ENCODE measurements around the gene A1BG.
A peak's percentile ranks its signal among the peaks of the same experiment; 100 is the strongest.

A1BG gene, protein sequence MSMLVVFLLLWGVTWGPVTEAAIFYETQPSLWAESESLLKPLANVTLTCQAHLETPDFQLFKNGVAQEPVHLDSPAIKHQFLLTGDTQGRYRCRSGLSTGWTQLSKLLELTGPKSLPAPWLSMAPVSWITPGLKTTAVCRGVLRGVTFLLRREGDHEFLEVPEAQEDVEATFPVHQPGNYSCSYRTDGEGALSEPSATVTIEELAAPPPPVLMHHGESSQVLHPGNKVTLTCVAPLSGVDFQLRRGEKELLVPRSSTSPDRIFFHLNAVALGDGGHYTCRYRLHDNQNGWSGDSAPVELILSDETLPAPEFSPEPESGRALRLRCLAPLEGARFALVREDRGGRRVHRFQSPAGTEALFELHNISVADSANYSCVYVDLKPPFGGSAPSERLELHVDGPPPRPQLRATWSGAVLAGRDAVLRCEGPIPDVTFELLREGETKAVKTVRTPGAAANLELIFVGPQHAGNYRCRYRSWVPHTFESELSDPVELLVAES

DNA sequence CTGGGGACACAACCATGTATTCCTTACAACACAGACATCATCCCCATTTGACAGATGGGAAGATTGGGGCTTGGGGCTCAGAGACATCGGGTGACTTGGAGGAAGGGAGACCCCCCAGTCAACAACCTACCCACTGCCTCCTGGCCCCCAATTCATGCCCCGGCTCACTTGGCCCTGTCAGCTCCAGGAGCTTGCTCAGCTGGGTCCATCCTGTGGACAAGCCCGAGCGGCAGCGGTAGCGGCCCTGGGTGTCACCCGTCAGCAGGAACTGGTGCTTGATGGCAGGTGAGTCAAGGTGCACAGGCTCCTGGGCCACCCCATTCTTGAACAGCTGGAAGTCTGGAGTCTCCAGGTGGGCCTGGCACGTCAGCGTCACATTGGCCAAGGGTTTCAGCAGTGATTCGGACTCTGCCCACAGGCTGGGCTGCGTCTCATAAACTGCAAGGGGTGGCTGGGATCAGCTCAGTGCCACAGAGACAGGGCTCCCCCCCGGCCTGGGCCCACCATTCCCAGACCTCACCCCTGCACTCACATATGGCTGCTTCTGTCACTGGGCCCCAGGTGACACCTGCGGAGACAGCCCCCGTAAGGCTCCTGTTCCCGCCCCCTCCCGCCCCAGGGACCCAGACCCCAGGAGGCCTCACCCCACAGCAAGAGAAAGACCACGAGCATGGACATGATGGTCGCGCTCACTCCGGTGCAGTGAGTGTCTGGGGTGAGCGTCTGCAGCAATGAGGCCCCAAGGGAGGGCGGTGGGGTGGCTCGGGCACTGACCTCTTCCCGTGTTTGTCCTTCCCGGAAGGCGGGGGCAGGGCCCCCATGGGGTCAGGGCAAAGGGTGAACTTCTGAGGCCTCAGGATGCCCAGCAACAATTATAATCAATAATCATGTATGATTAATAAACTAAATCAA lies at the start of gene A1BG:
TSS of gene A1BG (minus strand) at position 733 of the 912 bp plus-strand sequence. CDS start at position 678, 55 bp downstream.
- DNase-seq (ENCODE audit: low spot score), result no peak

DNA sequence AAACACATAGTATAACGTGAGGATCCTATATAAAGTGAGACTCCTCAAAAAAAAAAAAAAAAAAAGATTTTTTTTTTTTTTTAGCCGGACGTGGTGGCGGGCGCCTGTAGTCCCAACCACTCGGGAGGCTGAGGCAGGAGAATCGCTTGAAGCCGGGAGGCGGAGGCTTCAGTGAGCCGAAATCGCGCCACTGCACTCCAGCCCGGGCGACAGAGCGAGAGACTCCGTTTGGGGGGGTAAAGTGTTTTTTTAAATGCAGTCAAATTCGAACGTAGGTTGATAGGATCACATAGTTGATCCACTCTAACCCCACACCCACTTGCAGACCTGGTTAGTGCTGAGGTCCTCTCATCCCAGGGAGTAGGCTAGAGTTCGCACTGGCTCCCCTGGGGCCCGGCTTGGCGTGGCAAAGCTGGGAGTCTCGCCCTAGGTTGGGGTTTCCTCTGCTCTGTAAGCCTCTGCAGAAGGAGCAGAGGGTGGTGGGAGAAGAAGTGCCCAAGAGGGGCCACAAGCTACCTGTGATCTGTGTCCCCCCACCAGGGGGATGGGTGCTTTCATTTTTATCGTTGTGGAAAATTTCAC lies 48.6 kb upstream of the A1BG start:
- DNase-seq (ENCODE audit: low spot score), result no peak

DNA sequence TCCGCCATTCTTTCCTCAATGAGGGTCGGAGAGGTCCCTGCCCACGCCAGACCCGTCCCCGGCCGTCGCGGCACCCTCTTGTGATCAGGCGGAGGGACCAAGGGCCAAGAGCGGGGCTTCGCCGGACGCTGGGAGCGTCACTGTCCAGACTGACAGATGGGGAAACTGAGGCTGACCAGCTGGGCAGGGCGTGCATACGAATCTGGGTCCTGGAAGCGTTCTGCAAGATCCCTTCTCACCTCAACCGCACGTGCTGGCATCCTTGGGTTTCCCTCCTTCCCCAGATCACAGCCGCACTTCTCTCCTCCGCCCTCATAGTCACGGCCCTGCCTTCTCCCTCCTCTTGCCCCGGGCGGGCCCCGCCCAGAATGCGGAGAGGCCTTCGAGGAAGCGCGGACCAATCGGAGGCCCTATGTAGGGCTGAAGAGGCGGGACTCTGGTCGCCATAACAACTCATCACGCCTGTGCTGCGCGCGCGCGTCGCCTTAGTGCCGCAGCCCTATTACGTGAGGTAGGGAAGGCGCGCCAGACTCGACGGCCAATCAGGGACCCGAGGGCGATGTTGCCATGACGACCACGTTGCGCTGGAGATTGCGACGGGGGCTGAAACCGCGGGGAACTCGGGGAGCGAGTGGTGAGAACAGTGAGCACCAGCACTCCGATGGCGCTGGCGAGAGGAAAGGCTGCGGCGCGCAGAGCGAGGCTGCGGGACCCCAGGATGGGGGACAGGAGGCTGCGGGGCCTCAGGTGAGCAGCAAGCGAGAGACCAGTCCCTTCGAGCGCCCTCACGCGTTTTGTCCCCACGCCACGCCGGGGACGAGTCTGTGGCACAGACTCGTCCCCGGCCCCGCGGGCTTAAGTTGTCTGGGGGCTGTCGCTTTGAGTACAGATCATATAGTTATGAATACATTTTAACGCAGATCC lies 47.9 kb upstream of the A1BG start:
- peak; percentile 99 for DNase-seq (ENCODE audit: low spot score)

DNA sequence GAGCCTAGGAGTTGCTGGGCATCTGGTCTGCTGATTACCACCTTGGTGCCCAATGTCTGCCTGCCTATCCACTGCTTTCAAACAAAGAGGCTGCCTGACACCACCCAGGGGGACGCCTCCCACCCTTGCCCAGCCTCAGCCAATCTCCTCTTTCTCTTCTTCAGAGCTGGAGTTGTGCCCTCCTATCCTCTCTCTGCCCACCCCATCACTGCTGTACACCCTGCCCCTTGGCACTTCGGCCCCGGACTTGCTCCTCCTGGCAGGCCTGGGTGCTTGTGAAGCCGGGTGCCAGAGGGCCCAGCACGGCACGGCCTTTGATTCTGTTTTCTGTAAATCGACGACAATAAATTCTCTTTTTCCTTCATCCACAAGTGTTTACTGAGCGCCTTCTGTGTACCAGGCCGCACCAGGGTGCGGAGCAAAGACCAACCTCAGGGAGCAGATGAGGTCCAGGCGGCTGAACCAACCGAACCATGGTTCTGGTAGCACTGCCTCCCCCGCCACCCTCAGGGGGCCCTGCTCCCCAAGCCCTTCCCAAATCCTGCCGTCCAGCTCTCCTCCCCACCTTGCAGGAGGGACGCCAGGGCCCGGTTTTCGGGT lies 47.1 kb upstream of the A1BG start:
- DNase-seq (ENCODE audit: low spot score), result no peak

DNA sequence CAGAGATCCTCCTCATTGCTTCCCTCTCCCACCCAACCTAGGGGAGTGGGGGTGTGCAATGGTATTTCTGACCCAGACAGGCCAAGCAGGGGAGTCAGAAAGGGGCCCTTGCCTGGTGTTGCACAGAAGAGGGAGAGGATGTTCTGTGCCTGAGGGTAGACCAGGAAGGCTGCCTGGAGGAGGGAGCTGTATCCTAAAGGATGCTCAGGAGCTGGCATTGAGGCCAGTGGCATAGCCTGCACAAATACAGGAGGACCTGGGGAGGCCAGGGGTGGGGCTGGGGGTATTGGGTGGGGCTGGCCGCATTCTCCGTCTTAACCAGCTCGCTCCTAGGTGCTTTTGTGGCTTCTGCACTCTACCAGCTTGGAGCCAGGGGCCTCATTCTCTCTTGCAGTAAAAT lies 46.6 kb upstream of the A1BG start:
- DNase-seq (ENCODE audit: low spot score), result no peak

DNA sequence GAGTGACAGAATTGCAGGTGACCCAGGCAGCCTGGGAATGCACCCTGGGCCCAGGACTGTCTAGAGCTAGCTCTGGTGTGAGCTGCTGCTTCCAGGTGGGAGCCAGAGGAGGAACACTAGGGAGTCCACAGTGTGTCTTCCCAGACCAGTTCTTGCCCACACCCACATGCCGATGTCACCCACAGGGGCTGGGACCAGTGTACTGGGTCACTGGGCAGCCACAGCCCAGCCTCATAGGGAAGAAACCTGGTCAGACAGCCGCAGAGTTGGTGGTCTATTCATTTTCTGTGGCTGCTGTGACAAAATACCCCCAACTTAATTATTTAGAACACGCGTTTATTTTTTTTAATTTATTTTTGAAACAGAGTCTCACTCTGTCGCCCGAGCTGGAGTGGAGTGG lies 45.3 kb upstream of the A1BG start:
- no peak for DNase-seq (ENCODE audit: low spot score)

DNA sequence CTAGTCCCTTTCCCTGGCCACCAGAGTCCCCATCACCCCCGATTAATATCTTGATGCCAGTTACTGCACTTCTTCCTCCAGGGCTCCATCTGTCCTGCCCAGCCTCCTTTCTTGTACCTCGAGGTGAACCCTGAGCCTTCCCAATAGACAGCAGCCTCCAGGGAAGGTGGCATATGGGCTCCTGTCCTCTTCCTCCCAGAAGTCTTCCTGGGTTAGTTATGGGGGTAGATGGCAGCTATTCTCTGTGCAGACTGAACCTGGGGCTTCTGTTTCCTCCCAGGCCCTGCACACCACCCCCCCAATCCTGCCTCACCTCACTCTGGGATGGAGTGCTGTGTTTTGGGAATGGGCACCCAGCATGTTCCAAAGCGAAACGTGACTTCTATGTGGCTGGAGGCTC lies 44.8 kb upstream of the A1BG start:
- no peak for DNase-seq (ENCODE audit: low spot score)

DNA sequence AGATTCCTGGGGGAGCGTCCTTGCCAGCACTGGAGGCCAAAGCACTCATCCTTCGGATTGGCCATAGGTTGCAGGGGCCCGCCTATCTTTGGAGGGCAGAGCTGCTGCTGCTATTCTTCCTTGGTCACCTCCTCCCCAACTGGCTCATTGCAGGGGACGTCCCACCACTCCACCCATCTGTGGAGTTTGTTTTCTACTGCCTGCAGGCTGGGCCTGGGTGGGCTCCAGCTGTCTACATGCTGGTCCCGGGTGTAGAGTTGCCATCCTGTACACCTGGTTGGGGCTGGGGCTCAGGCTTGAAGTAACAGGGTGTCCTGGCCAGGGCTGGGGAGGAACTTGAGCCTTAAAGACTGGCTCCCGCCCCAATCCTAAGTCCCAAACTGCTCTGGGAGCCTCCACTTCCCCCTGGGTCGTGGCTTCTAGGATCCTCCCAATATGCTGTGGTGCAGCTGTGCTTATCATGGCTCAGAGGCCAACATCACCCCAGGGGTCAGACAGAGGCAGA lies 44.3 kb upstream of the A1BG start:
- DNase-seq (ENCODE audit: low spot score), result no peak

DNA sequence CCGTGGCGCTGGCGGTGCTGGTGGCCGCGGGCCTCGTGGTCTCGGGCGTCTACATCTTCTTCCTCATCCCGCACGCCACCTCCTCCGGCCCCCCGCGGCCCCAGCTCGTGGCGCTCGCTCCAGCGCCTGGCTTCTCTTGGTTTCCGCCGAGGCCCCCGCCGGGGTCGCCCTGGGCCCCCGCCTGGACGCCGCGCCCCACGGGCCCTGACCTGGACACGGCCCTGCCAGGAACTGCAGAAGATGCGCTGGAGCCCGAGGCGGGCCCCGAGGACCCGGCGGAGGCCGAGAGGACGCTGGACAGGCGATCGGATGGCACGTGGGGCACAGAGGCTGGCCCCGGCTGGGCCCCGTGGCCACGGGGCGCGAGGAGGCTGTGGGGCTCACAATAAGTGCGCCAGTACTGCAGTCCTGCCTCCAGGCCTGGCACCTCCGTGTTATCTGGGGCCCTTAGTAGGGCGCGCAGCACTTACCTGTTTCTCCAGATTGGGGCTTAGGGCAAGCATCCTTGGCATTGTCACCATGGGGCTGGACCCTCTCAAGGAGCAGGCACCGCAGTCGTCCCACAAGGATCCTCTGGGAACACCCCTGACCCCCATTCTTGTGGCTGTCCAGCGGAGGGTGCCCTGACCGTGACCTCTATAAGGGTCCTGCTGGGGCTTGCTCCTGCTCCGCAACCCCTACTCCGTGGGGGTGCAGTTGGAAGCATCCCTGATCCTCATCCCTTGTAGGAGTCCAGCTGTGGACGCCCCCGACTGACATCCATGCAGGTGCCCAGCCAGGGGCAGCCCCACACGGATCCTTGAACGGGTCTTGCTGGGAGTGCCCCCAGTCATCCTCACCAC lies 43.6 kb upstream of the A1BG start:
- DNase-seq (ENCODE audit: low spot score), result no peak

DNA sequence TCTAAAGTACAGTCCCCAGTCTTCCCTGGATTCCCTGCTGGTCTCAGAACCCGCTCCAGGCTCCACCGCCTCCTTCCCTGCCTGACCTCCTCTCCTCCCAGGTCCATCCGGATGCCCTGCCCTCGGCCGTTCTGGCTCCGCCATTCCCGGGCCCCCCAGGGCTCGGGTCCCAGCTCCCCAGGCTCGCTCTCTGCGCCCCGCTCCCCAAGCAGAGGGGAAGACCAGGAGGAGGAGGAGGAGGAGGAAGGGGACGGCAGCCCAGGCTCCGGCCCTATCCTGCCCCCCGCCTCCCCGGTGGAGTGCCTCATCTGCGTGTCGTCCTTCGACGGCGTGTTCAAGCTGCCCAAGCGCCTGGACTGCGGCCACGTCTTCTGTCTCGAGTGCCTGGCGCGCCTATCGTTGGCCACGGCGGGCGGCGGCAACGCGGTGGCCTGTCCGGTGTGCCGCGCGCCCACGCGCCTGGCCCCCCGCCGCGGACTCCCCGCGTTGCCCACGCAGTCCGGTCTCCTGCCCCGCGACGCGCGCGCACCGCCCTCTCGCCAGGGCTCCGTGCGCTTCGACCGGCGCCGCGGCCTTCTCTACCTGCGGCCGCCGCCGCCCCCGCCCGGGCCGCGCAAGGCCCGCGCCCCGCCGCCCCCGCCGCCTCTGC lies 42.8 kb upstream of the A1BG start:
- no peak for DNase-seq (ENCODE audit: low spot score)

DNA sequence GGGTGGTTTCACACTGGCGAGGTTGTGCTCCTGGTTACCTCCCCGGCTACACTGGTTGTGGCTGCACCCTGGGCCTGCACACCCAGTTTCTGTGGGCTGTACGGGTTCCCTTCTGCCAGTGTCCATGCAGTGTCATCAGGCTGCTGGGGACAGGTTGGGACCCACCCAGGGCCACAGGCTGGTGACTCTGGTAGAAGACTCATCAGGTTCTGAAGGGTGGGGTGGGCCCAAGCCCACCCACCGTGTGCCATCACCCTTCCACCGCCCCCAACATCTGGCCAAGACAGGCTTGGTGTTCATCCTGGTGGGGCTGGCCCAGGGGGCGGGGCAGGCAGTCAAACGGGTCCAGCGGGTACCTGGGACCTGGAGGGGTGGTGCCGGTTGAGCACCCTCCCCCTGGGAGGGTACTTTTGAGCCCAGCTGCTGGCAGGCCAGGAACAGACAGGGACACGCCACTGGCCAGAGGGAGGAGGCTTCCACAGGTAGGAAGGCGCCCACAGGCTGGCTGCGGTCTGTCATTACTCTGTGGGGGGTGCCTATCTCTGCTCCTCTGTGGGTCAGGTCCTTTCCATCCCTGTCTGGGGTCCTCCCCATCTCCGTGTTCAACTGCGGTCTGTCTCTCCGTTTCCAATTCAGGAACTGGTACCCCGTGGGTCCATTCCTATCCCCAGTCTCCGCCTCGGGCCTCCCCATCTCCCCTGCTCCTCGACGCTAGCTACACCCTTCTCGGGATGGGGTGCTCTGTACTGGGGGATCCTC lies 42.1 kb upstream of the A1BG start, which contains the start of gene RNF225:
TSS of gene RNF225 (plus strand) at position 437 of the 759 bp plus-strand sequence. CDS start 434 bp downstream, outside the sequence.
- peak; percentile 43 for DNase-seq (ENCODE audit: low spot score)

DNA sequence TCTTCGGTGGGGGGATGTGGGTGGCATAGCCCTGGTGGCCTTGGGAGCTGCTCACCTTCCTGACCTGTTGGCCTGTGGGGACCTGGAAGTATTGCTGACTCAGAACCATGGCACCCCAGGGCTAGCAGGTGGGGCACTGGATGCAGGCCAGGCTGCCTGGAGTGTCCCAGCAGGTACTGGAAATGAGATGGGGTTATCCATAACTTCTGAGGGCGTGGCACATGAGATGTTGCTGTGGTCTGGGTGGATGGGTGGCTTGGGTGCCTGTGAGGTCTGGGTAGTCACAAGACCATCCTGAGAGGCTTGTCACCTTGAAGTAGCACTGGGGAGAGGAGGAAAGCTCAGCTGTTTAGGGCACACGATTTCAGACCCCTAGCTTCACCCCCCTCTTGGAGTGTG lies 41.5 kb upstream of the A1BG start:
- peak; percentile 52 for DNase-seq (ENCODE audit: low spot score)

DNA sequence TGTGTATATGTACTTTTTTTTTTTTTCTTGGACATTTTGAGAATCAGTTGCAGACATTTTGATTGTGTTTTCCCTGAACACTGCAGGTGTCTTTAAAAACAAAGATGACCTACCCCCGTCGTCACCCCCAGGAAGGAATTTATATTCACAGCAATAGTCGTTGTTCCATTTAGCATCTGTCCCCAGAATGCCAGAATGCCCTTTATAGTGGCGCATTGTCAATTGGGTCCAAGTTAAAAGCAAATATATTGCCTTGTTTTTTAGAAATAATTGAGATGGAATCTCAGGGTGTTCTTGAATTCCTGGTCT lies 40.4 kb upstream of the A1BG start:
- no peak for DNase-seq (ENCODE audit: low spot score)

DNA sequence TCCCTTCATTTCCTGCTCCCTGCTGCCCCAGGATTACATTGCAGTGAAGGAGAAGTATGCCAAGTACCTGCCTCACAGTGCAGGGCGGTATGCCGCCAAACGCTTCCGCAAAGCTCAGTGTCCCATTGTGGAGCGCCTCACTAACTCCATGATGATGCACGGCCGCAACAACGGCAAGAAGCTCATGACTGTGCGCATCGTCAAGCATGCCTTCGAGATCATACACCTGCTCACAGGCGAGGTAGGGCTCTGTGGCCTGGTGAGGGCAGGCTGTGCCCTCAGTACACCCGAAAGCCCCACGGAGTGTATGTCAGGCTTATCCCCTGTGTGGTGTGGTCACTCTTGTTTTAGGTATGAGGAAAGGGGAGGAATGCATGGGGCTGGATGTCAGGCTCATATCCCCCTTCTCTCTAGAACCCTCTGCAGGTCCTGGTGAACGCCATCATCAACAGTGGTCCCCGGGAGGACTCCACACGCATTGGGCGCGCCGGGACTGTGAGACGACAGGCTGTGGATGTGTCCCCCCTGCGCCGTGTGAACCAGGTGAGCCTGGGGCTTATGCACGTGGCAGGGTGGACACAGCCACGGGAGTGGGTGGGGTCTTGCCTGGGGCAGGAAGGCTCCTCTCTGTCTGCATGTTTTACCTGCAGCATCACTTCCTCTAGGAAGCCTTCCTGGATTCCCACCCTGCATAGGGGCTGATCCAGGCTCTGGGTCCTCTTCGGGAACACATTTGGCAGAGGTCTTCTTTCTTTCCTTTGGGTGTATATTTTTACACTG lies 39.8 kb upstream of the A1BG start:
- no peak for DNase-seq (ENCODE audit: low spot score)

DNA sequence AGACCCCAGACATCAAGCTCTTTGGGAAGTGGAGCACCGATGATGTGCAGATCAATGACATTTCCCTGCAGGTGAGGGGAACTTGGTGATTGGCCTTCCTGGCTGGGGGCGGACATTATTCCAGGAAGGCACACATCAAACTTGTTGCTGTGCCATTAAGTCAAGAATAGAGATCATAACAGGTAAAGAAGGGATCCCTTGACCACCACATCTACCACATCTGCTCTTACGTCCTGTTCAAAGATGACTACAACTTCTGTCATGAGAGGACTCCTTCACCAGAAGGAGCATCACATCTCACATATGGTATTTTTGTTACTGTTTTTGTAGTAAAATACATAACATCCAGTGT lies 34.9 kb upstream of the A1BG start:
- no peak for DNase-seq (ENCODE audit: low spot score)

DNA sequence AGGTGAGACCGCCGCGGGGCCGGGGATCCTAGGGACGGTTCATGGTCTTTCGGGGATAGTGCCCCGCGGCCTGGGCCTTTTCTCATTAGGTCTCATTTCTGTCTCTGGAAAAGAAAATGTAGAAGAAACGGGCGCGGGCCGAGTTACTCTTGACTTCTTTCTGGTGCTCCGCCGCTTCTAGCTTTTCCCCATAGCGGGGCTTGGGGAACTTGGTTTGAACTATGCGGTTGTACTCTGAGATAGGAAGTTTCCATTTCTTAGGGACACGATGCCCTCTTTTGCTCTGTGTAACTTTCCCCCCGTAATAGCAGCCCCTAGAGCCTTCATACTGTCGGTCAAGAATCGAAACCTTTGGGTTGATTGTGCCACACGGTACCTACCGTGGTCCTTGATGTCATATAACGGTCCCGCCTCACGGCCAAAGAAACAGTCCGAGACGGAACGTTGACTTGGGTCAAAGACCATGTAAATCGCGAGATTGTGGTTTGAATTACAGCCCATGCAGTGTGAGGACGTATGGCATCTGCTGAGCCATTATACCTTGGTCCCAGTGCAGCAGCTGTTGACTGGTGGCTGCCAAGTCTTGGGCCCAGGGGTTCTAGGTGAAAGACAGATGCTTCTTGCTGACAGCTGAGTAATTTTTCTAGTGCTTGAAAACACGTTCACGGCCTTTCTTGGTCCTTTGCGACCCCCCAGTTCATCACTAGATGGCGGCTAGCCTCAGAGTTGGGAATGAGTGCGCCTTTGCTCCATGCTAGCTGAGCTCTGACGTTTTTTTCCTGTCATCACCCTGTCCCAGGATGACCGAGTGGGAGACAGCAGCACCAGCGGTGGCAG lies 34.3 kb upstream of the A1BG start:
- no peak for DNase-seq (ENCODE audit: low spot score)
